D721Med (cell line): ENCODE measurements around the gene PDE6A.

Experiments
- DNase-seq: peaks from one replicate; pipeline ENCODE4 v3.0.0; 2011; ENCODE audit warnings: low spot score; ENCODE audit not compliant: insufficient read length
- FAIRE-seq: peaks from 2 replicates; lab custom pipeline; 2011; peaks lifted over from hg19 to GRCh38; lab: Jason Lieb, UNC
- CTCF ChIP-seq: IDR thresholded peaks from 2 replicates; pipeline ENCODE4 v1.5.1; 2012; ENCODE audit warnings: mild to moderate bottlenecking, control low read depth; ENCODE audit not compliant: insufficient read depth; ENCODE audit errors: missing control alignments

Gene PDE6A

DNA sequence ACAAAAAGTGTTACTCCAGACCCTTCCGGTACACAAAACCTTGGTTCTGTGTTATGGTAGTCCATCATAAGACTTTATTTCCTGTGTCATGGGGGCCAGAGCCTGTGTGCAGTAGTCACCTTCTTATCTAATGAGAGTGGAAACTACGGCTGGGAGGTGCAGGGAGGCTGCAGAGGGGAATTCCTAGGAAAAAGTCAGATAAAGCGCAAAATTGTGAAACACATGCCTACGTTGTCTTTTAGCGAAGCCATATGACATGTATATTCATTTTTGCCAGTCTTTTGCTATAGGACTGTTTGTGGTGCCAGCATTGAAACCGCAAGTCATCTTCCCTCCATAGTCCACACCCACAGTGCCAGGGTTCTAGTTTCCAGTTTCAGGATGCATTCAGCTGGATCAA lies 133.7 kb downstream of the PDE6A start:
- DNase-seq (no peak), FAIRE-seq (no peak)
- TF ChIP-seq CTCF: no peak

- DNase-seq: no peak
- TF ChIP-seq CTCF: no peak
- no peak for FAIRE-seq
These were observed 134.5 kb downstream of the PDE6A start for GRCh38 chr5:149809931-149810691.

DNA sequence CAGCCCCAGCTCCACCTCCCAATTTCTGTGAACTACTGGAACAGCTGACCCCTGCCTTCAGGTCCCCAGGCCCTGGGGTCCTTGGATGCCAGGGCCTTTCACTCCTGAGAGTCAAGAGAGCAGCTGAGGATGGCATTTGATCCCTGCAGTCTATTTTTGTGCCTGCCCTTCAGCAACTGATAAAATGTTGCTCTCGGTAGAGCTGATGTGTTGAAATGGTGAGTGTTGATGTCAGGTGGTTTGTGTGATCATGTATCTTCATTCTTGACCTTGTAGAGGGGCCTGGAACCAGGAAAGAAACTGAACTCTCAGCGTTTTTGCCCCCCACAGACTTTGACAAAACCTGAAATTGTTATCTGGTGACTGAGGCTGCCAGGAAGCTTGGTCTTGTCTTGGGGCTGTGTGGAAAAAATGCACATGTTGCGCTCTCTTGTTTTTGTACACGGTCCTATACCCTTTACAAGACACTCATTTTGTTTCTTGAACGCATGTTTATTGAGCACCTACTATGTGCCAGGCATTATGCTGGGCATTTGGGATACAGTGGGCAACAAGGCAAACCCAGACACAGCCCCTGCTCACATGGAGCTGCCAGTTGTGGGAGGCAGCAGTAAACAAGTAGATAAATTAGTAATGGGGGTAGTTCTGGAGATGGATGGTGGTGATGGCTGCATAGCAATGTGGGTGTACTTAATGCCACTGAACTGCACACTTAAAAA lies 136.2 kb downstream of the PDE6A start:
- no peak for FAIRE-seq
- DNase-seq: no peak
- no peak for TF ChIP-seq CTCF
